DMS153 treated with DMSO at 0.1 percent for 48 hours (cell line): Measurements from ENCODE around the gene SLC4A7.
"Not testable (repeated sequence)": the region's sequence is repeated elsewhere in the genome, so short reads cannot be mapped to it uniquely, and the experiment has no call there.

Experiments used
- DNase-seq: peaks from one replicate; lab custom pipeline; 2025; ENCODE audit not compliant: unreplicated experiment; lab: John Stamatoyannopoulos, UW

The SLC4A7 gene

DNA sequence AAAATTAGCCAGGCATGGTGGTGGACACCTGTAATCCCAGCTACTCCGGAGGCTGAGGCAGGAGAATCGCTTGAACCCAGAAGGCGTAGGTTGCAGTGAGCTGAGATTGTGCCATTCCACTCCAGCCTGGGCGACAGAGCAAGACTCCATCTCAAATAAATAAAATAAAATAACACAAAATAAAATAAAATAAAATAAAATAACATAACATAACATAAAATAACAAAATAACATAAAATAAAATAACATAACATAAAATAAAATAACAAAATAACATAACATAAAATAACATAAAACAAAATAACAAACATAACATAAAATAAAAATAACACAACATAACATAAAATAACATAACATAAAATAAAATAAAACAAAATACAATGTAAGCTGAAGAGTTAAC is 45.8 kb downstream of the SLC4A7 start:
- not testable (repeated sequence) for DNase-seq

DNA sequence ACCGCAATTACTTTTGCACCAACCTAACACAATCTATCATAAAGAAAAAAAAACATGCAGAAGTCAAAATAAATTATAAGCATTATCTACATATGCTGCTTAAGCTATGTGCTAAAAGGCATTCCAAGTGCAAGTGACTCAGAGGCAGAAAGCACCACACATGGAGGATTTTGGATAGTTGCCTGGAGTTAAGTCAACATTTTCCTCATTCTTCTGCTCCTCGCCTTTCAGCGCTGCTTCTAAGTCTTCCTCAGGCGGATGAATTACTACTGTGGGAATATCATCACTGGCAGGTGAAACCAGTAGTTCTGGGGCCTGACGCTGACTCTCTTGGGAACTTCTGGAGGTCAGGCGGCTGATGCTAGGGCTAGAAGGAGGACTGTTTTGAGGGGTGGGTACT is 53.1 kb downstream of the SLC4A7 start:
- DNase-seq, result no peak

DNA sequence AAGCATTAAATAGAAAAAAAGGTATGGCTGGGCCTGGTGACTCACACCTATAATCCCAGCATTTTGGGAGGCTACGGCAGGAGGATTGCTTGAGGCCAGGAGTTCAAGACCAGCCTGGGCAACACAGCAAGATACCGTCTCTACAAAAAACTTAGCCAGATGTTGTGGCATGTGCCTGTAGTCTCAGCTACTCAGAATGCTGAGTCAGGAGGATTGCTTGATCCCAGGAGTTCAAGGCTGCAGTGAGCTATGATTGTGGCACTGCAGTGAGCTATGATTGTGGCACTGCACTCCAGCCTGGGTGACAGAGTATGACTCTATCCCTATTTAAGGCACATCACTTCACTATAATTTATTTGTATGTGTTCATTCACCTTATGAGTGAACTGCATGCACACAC is 54.3 kb downstream of the SLC4A7 start:
- no peak for DNase-seq

DNA sequence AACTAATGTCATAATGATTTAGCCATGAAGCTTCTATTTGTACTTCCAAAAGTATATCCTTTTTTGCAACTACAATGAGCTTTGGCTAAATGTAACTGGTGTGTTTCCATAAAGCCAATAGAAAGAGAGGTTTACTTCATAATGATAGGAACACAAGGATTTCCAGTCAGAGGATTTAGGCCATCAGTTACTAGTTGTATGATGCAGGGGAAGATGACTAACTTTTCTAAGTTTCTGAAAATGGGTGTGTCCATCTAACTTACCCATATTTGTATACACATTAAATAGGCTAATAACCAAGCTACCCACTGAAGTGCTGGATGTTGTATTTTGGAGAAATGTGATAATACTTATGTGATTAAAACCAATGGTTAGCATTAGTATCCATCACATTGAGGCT is 55.7 kb downstream of the SLC4A7 start:
- DNase-seq, result no peak

DNA sequence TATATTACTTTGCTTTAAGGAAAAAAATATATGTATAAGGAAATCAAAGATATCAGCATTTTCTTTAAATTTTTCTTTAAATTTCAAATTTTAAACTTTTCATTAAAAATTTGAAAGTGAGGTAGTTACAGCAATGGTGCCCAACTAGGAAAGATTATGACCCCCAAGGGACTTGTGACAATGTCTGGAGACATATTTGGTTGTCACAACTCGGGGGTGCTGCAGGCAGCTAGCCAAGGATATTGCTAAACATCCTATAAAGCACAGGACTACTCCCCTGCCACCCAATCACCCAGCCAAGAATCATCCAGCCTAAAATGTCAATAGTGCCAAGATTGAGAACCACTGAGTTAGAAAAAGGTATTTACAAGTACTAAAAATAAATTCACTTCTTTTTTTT is 57.3 kb downstream of the SLC4A7 start:
- no peak for DNase-seq

DNA sequence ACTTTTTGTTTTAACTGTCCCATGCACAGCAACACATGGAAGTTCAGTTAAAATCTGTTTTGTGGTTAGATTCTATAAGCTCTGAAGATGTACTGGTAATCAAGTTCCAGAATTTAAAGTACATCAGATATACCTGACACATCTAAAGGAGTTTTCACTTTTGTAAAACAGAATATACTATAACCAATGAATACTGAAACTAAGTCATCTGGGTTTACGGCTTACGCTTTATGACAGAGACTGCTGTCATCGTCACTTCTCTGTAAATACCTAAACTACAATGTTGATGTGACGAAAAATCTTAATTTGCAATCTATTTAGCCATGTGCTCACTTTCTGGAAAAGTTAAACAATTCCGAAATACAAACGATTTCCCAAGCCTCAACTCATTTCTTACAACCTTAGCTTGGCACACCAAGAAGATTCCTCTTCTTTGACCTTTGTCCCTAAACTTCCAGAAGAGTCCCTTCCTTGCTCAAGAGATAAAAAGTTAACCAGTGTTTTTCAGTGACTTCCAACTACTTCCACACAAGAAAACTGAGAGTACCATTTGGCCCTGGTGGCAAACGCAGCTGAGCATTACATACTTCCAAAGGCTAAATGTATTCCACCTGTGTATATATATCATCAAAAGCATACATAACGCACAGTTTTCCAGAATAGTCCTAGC is 58.2 kb downstream of the SLC4A7 start:
- DNase-seq, result no peak

DNA sequence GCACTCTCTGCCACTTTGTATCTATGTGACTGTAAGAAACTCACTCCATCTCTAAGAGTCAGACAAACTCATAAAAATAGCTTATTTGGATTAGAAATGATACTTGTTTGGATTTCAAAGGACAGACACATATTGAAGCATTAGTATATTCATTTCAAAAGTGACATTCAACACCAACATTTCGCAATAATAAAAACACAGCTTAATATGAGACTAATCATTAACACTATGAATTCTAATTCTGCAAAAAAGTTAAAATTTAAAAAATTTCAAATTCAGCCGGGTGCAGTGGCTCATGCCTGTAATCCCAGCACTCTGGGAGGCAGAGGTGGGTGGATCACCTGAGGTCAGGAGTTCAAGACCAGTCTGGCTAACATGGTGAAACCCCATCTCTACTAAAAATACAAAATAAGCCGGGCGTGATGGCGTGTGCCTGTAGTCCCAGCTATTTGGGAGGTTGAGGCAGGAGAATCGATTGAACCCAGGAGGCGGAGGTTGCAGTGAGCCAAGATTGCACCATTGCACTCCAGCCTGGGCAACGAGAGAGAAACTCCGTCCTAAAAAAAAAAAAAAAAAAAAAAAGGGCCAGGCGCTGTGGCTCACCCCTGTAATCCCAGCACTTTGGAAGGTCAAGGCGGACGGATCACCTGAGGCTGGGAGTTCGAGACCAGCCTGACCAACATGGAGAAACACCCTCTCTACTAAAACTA is 59.2 kb downstream of the SLC4A7 start:
- DNase-seq, result not testable (repeated sequence)

DNA sequence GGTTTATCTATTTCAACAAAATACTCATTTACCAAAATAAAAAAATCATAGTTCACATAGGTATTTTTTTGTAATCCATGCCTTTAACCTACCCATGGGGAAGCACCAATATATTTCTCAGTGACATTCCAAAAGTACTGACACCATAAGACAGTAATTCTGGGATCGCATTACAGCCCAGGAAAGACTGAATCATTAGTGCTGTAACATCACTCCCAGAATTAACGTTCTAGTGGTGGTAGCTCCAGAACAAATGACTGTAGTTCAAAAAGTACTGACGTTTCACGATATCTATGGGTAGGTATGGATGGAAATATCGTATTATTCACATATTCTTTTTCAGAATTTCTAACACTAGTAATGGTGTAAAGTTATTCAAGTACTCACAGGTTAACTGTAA is 60.7 kb downstream of the SLC4A7 start:
- DNase-seq, result no peak

DNA sequence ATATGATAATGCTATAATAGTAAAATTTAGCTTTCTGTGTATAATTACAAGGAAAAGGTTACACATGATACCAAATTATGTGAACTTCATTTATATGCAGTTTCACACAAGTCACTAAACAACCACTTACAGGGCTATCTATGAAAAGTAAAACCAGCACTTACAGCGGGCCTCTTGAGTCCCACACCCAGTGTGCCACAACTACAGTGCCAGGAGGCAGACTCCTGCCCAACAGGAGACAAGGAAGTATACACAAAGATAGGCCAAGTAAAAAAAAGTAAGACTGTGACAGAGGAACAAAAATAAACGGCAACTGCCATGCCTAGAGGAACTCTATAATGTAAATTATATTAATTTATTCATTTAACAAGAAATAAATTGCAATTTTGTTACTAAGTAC is 61.6 kb downstream of the SLC4A7 start:
- no peak for DNase-seq

DNA sequence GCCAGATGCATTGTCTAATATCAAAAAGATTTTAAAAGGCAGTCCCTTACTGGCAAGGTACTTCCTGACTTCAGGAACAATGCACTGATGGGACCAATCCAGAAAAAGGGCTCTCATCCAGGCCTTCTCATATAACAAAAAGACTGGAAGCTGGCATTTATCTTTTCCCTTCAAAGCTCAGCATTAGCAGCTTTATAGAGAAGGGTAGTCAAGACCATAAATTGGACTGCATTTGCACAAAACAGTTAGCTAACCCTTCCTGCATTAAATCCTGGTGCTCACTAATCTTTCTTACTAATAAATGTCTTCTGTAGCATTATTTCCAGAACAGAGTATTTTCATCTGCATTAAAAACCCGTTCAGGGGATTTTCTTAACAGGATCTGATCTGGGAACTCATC is 69.0 kb downstream of the SLC4A7 start:
- DNase-seq, result no peak

DNA sequence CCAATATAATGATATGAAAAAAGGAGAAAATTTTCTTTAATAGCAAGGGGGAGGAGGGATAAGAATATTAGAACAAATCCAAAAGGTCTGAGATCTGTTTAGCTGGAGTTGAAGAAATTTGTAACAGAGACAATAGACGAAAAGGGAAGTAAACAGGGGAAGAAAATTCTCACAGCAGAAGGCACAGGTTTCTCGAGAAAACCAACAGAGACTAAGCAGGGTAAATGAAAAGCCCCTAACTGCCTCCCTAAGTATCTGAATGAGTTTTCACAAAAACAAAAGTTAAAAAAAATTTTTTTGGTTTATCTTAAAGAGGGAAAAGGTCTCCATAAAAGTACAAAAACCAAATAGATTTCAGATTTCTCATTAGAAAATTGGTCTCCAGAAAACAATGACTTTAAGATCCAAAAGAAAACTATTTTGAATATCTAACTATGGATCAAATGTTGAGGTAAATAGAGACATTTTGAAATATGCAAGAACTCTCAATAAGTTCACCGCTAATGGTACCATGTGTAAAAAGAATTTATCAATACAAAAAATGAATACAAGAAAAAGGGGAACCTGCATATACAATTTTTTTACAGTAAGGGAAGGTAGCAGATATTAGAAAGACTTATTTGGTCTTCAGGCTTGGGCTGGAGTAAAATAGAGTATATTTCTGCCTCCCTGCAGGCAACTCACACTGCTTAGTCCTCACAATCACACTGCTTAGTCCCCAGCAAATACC is 91.1 kb downstream of the SLC4A7 start:
- no peak for DNase-seq

DNA sequence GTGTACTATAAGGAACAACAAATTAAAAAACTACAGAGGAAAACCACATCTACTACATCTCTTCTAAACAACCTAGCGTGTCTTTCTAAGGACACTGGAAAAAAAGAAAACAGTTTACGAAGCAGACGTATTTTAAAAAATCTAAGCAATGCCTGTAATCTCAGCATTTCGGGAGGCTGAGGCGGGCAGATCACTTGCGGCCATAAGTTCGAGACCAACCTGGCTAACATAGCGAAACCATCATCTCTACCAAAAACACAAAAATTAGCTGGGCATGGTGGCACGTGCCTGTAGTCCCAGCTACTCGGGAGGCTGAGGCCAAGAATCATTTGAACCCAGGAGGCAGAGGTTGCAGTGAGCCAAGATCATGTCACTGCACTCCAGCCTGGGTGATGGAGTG is 91.8 kb downstream of the SLC4A7 start:
- DNase-seq, result not testable (repeated sequence)

DNA sequence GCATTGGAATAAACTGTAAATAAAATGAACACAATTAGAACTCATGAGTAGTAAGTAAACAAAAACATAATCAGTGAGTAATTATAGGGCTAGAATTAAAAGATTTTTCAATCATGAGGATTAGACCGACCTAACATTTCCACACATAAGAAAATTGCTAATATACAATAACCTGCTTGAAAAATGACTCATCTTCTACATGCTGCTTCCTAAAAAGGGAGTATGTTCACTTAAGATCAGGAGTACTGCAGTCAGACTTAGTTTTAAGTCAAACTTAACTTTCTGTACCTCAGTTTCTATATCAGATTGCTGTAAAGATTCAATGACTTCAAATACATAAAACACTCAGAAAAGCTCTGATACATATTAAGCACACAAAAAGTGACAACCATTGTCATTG is 92.4 kb downstream of the SLC4A7 start:
- no peak for DNase-seq

DNA sequence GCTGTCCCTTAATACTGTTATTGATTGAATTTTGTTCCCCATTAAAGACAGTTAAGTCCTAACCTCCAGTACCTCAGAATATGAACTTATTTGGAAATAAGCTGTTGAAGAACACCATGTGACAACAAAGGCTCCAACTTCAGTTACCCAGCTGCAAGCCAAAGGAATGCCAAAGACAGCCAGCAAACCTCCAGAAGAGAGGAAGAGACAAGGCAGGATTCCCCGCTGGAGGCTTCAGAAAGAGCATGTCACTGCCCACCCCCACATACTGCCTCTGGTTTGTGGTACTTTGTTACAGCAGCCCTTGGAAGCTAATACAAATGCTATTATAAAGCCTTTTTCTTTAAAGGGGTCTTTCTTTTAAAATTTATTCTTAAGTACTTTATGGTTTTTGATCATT is 96.6 kb downstream of the SLC4A7 start:
- DNase-seq, result no peak

DNA sequence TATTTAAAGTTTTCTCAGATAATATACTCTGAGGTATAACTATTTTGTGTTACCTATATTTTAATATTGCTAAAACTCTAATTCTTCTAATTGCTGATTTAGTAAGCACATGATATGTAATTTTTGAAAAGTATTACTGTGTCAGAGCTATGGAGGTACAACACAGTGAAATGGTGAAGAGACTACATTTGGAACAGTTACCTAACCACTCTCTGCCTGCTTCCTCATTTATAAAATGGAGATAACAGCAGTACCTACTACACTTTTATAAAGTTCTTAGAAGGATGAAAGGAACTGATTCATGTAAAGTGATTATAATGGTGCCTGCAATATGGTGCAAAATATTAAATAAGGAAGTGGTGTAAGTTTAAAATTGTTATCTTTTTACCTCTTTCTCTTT is 98.7 kb downstream of the SLC4A7 start:
- DNase-seq, result no peak

DNA sequence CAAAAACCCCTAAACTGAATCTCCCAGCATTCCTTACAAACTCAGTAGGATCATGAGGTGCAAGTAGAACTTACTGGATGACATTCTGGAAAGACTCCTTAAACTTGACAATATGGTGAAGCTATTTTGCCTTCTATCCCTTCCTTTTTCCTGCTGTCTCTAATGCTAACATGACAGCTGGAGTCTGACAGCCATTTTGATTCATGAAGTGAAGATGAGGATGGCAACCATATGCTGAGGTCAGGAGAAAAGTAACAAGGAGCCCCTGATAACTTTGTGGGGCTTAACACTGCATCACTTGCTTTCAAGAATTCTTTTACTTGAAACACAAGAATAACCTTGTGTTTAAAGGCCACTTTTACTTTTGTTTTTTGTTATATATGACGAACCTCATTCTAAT is 100.0 kb downstream of the SLC4A7 start:
- DNase-seq, result no peak

DNA sequence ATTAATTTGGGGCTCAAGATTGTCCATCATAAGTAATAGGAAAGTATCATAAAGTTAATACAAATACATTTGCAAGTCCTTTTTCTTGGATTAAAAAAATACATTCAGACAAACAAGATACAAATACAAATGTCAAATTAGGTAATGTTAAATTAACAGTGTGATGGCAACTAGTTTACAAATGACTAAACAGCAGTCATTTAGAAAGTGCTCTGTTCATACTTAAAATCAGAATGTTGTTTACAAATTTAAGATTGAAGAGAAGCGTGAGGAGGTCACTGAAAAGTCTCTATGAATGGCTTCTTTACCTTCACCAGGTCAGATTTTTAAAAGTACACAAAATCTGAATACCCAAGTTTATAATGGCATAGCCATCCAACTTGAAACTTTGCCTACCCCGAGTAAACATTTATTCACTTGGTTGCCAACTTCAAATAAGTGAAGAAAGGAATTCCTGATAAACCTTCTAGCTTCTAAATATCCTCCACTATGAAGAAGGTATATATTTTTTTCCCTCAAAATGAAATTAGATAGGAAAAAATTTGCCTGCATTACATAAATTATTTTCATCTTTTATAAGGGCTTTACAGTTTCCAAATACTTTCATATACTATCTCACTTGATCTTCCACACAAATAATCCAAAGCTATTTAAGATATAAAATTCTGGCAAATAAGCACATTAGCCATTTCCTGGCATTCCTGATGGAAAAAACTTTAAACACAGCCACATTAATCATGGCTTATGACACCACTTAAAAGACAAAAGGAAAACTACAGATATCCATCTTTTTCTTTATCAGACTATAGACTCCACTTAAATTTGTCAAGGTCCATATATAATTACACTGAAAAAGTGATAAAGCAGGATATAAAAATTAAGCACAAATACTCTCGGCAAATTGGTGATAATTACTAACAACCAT is 103.5 kb downstream of the SLC4A7 start:
- DNase-seq, result no peak

DNA sequence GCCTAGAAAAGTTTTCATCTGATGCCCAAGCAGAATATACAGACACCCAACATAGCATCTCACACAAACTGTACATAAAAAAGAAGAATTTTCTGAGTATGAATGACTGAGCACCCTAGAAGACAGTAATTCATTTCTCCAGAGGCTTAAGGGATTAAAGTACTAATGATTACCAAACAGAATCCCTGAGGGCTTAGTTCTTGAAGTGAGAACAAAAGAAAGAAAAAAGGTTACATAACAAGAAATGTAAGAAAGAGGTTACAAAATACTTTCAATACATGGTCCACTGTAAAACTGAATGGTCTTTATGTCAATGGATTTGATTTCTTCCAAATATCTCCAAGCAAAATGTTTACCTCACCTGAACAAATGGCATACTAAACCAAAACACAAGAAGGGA is 105.9 kb downstream of the SLC4A7 start:
- no peak for DNase-seq

DNA sequence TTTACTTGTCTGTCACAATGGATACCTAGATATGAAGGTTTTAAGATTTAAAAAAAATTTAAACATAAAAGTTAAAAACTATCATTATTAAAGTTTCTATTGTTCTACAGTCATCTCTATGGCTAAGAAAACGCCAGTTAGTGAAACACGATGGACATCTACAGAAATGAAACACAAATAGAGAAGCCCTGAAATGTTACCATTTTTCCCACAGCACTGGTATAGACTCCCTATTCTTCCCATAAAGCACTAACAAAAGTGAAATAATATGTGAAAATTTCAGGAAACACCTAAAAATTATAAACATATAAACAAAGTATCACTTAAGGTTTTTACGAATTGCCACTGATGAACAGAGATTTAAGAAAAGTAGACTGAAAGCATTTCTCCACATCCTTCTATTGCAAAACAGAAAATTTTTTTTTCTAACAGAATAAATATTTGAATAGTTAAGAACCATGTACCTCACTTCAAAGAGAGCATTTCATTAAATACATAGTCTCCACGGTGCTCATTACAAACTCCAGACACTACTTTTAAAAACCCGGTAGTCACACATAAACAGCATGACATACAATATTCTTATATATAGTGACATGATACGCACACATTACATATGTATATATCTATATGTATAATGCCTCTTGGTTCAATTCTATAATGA is 107.9 kb downstream of the SLC4A7 start:
- no peak for DNase-seq

DNA sequence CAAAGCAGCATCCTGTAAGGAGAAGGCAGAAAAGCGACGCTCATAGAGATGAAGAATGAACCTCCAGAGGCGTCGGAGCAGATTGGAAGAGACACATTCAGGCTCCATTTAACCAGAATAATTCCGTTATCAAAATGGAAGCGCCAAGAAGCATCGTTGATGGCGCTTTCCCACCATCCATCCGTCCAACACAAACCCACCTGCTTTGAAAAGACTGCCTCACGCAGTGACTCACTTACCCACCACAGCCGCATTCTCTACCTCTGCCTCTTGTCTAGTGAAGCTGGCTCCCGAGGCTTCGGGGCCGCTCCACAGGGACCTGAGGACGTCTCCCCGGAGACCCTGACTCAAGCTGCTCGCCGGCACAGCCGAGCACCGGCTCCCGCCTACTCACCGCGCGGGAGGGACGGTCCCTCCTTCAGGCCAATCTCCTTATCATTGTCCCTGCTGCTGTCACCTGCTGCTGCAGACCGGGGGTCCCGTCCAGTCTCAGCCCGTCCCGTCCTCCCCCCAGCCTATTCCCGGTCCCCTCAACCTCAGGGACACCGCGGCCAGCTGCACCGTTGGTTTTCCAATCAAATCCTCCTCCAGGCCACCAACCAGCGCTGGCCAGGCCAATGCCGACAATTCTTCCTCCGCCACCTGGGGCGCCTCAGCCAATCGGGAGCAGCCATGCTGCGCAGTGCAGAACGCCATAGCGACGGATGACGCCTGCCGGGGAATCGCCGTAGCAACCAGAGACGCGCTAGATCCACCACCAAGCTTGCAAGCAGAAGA is 115.2 kb downstream of the SLC4A7 start, which contains the start of gene NEK10:
Gene NEK10, minus strand, starts transcription at position 553 of the 777 bp plus-strand sequence. CDS start 16,501 bp downstream, outside the sequence.
- DNase-seq, result peak; percentile 41
